Testis (tissue), 2 donors: ENCODE data around the gene PIGL.

Source experiments
- POLR2A ChIP-seq: fragments of 450-650 bp; IDR thresholded peaks from one replicate; pipeline ENCODE4 v1.6.1; 2017; ENCODE audit warnings: antibody characterized with exemption, mild to moderate bottlenecking, moderate library complexity
- TF ChIP-seq, protein P1 (sequence below), 3 experiments: fragments of 450-650 bp in 2 of 3; fragments of 200-600 bp in 1 of 3; sonication (generic) in 1 of 3; IDR thresholded peaks; one replicate each; pipeline ENCODE4 v1.5.1; 2016 to 2019; ENCODE audit warnings: antibody characterized with exemption in 3 of 3, mild to moderate bottlenecking in 2 of 3, moderate library complexity in 1 of 3

GRCh38 chr17:16314859-16315258 is 97.8 kb downstream of the PIGL start:
- TF ChIP-seq, protein P1, sequence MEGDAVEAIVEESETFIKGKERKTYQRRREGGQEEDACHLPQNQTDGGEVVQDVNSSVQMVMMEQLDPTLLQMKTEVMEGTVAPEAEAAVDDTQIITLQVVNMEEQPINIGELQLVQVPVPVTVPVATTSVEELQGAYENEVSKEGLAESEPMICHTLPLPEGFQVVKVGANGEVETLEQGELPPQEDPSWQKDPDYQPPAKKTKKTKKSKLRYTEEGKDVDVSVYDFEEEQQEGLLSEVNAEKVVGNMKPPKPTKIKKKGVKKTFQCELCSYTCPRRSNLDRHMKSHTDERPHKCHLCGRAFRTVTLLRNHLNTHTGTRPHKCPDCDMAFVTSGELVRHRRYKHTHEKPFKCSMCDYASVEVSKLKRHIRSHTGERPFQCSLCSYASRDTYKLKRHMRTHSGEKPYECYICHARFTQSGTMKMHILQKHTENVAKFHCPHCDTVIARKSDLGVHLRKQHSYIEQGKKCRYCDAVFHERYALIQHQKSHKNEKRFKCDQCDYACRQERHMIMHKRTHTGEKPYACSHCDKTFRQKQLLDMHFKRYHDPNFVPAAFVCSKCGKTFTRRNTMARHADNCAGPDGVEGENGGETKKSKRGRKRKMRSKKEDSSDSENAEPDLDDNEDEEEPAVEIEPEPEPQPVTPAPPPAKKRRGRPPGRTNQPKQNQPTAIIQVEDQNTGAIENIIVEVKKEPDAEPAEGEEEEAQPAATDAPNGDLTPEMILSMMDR (IDR thresholded peaks at IDR 0.05) = no peak
- no peak for TF ChIP-seq POLR2A
